ENCODE results near the gene NENF. TPM values are rescaled to one million over a fixed set of nuclear protein-coding genes. Genes with fewer than 3 reads are reported as not detected.

Gene NENF
- total RNA-seq, 2 donors from 2014 or later: 36.9 to 40.7 TPM

DNA sequence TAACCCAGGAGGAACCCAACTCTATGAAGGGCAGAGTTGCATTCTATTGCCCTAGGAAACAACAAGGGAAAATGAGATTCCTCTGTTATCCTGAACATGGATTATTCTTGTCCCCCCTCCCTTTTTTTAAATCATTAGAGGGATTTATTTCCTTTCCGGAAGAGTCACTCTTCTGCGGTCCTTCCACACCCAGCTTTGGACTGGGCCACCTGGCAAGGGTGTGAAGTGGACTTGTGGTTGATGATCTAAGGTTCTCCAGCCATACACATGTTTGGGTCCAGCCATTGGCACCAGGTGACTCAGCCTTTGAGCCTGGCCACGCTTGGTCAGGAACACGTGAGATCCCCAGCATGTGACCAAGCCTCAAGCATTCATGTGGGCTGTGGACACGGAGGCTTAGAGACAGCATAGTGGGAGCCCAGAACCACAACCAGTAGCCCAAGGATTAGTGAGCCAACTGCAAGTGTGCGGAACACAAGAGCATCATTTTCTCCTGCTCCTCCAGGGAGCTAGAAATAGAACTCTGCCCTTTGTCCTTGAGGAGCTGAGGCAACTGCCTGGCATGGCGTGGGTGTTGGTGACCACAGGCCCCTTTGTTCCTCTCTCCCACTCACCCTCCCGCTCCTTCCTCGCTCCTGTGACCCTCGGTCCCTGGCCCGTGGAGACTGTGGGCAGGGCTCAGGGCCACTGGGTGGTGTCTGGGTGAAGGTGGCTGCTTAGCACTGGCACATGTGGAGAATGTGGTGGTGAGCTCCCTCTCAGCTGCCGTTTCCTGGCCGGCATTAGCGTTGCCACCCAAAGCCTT is 50.1 kb downstream of the NENF start:
- no peak overlapping the region for H3K4me3 Mint-ChIP-seq
- ATAC-seq (replicated peaks in 1 of 2): no peak
- peaks cover 8% of the 10 kb centered on the region for H3K27me3 Mint-ChIP-seq (ENCODE audit: low read depth)
- H3K4me1 Mint-ChIP-seq (ENCODE audit: low read depth): peaks cover 5% of the 10 kb centered on the region
- H3K27ac Mint-ChIP-seq: no peak overlapping the region
- no peaks in the 10 kb centered on the region for H3K9me3 Mint-ChIP-seq
- H3K36me3 Mint-ChIP-seq (ENCODE audit: insufficient read depth in 2 of 2): no peaks in the 10 kb centered on the region
- DNase-seq: no peak

DNA sequence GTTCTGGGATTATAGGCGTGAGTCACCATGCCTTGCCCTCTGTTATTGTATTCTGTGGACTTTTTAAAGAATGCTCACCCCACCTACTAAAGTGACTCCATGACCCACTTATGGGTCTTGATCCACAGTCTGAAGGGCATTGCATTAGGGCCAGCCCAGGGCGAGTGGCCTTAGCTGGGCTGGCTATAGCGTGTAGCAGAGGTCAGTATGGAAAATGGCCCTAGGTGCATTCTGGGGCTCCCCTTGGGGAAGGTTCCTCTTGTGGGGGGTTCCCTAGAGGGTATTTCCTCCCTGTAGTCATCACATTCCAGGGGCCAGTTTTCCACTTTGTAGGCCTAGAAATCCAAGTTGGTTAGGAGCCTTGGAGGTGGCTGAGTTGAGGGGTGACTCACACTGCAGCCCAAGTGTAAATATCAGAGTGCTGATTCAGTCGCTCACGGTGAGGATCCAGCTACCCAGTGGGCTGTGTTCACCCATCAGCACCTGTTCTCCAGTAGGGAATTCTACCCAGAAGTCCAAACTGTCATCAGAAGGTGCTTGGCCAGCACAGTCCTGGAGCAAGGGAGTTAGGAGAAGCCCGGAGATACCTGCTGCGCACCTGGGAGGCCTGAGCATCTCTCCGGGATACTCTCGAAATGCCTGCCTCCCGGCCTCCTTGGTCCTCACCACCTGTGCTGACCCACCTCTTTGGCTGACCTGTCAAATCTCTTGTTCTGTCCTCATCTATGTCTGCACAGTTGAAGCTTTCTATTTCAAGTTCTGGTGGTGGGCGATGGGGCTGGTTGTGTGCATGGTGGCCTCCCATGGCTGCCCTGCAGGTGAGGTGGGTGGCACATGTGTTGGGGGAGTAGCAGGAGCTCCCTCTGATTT is 52.2 kb downstream of the NENF start:
- H3K9me3 Mint-ChIP-seq: no peaks in the 10 kb centered on the region
- no peak for ATAC-seq (replicated peaks in 1 of 2)
- no peak for DNase-seq
- H3K4me3 Mint-ChIP-seq: no peak overlapping the region
- H3K27ac Mint-ChIP-seq: no peak overlapping the region
- H3K4me1 Mint-ChIP-seq (ENCODE audit: low read depth): peaks cover 16% of the 10 kb centered on the region
- no peaks in the 10 kb centered on the region for H3K36me3 Mint-ChIP-seq (ENCODE audit: insufficient read depth in 2 of 2)
- no peaks in the 10 kb centered on the region for H3K27me3 Mint-ChIP-seq (ENCODE audit: low read depth)

DNA sequence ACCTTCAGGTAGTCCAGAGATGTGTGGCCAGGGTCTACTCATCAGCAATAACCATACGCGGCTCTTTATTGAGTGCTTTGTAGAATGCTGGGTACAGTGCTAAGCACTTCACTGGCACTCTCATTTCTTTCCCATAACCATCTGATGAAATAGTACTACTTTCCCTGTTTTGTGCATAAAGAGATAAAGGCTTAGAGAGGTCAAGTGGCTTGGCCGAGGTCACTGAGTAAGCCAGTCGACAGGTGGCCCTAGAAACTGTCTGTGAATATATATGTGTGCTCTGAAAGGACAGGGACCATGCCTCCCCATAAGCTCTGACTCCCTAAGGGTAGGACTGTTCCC is 52.8 kb downstream of the NENF start:
- peaks cover 16% of the 10 kb centered on the region for H3K4me1 Mint-ChIP-seq (ENCODE audit: low read depth)
- ATAC-seq (replicated peaks in 1 of 2) (no peak), DNase-seq (no peak)
- H3K9me3 Mint-ChIP-seq: no peaks in the 10 kb centered on the region
- H3K27ac Mint-ChIP-seq: no peak overlapping the region
- no peak overlapping the region for H3K4me3 Mint-ChIP-seq
- no peaks in the 10 kb centered on the region for H3K27me3 Mint-ChIP-seq (ENCODE audit: low read depth)
- no peaks in the 10 kb centered on the region for H3K36me3 Mint-ChIP-seq (ENCODE audit: insufficient read depth in 2 of 2)

DNA sequence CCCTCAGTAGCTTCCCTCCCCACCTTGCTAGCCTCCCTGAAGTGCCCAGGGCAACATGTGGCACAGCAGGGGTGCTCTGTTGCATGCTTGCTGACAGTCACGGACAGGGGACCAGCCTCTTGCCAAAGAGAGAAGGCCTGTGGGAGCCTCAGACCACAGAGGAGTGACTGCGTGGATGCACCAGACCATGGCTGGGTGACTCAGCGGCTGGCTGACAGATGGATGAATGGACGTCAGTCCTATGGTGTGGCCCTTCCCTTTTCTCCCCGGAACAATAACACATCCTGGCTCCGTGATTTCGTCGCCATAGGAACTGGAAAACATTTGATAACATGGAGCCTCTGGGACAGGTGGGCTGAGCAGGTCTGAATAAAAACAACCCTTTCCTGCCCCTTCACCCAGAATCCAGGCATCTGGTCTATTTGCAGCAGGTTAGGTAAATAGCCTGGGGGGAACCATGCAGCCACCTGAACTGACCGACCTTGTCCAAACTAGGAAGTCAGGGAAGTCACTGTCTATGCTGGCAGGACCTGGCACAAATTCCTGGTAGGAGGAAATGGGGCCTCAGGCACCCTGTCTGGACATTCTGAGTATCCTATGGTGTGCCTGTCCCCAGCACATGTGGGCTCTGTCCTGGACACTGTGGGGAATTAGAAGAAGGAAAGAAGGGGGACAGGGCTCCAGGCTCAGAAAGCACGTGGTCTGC is 53.3 kb downstream of the NENF start:
- Mint-ChIP-seq H3K4me3 (no peak overlapping the region), H3K27ac (no peak overlapping the region), H3K27me3 (ENCODE audit: low read depth) (peaks cover under 1% of the 10 kb centered on the region), H3K9me3 (no peaks in the 10 kb centered on the region), H3K36me3 (ENCODE audit: insufficient read depth in 2 of 2) (no peaks in the 10 kb centered on the region), H3K4me1 (ENCODE audit: low read depth) (peaks cover 16% of the 10 kb centered on the region)
- DNase-seq (peak; percentile 25 to 26), ATAC-seq (replicated peaks in 1 of 2) (peak in 1 of 2 donors; percentile 12)

DNA sequence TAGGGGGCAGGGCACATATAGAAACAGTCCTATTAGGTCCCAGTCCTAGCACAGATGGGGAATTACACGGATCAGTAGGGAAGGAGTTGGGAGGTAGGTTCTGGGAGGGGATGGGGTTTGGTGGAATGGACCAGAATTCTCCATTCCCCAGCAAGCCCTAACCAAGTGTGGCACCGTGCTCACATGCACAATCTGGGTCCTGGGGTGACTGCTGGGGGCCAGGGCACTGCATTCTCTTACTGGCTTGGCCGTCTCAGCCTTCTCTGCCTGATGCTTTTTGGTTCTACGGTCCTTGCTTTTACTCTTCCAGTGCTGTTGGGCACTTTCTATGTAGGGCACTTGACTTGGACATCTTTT is 53.9 kb downstream of the NENF start:
- no peak overlapping the region for H3K4me3 Mint-ChIP-seq
- no peak for DNase-seq
- no peak overlapping the region for H3K27ac Mint-ChIP-seq
- no peaks in the 10 kb centered on the region for H3K9me3 Mint-ChIP-seq
- no peaks in the 10 kb centered on the region for H3K36me3 Mint-ChIP-seq (ENCODE audit: insufficient read depth in 2 of 2)
- no peak for ATAC-seq (replicated peaks in 1 of 2)
- H3K27me3 Mint-ChIP-seq (ENCODE audit: low read depth): peaks cover 6% of the 10 kb centered on the region
- peaks cover 16% of the 10 kb centered on the region for H3K4me1 Mint-ChIP-seq (ENCODE audit: low read depth)

DNA sequence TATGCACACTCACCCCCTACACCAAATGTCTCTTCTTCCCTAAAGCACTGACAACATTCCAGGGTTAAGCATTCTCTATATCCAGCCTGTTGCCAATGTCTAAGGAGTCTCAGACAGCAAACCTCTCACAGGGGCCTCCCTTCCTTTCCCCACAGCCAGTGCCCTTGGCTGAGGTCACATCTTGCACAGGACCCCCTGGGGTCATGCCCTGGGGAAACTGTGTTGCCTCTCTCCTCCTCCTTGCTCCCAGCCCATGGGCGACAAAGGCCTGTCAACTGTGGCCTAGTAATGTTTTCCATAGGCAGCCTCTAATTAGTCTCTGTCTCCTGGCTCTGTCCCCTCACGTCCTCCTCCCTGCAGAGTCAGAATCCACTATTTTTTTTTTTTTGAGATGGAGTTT is 54.6 kb downstream of the NENF start:
- H3K36me3 Mint-ChIP-seq (ENCODE audit: insufficient read depth in 2 of 2): no peaks in the 10 kb centered on the region
- ATAC-seq (replicated peaks in 1 of 2) (no peak), DNase-seq (no peak)
- no peak overlapping the region for H3K4me3 Mint-ChIP-seq
- peaks cover 16% of the 10 kb centered on the region for H3K4me1 Mint-ChIP-seq (ENCODE audit: low read depth)
- no peak overlapping the region for H3K27ac Mint-ChIP-seq
- H3K27me3 Mint-ChIP-seq (ENCODE audit: low read depth): peaks cover 12% of the 10 kb centered on the region
- no peaks in the 10 kb centered on the region for H3K9me3 Mint-ChIP-seq

DNA sequence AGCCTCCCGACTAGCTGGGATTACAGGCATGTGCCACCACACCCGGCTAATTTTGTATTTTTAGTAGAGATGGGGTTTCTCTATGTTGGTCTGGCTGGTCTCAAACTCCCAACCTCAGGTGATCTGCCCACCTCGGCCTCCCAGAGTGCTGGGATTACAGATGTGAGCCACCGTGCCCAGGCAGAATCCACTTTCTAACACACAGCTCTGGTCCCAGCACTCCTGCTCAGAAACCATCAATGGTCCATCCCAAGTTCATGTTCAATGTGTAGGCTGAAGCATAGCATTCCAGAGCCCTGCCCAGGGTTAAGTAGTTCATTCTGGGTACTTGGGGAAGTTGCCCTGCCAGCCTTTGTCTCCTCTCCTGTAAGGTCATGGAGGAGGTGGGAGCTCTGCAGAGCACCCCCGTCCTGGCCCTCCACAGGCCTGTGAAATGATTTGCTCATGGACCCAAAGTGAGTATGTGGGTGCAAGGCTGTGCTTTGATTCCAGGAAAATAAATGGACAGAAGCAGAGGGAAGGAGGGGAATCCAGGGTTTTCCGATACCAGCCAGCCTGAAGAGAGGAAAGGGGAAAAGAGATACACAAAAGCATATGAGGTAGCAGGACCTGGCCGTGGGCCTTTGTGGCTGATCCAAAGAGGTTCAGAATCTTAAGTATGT is 55.2 kb downstream of the NENF start:
- peaks cover 16% of the 10 kb centered on the region for H3K4me1 Mint-ChIP-seq (ENCODE audit: low read depth)
- peaks cover 12% of the 10 kb centered on the region for H3K27me3 Mint-ChIP-seq (ENCODE audit: low read depth)
- peak overlapping the region; percentile 75 for H3K27ac Mint-ChIP-seq
- no peaks in the 10 kb centered on the region for H3K9me3 Mint-ChIP-seq
- DNase-seq (no peak), ATAC-seq (replicated peaks in 1 of 2) (peak in 1 of 2 donors; percentile 8)
- no peak overlapping the region for H3K4me3 Mint-ChIP-seq
- no peaks in the 10 kb centered on the region for H3K36me3 Mint-ChIP-seq (ENCODE audit: insufficient read depth in 2 of 2)

DNA sequence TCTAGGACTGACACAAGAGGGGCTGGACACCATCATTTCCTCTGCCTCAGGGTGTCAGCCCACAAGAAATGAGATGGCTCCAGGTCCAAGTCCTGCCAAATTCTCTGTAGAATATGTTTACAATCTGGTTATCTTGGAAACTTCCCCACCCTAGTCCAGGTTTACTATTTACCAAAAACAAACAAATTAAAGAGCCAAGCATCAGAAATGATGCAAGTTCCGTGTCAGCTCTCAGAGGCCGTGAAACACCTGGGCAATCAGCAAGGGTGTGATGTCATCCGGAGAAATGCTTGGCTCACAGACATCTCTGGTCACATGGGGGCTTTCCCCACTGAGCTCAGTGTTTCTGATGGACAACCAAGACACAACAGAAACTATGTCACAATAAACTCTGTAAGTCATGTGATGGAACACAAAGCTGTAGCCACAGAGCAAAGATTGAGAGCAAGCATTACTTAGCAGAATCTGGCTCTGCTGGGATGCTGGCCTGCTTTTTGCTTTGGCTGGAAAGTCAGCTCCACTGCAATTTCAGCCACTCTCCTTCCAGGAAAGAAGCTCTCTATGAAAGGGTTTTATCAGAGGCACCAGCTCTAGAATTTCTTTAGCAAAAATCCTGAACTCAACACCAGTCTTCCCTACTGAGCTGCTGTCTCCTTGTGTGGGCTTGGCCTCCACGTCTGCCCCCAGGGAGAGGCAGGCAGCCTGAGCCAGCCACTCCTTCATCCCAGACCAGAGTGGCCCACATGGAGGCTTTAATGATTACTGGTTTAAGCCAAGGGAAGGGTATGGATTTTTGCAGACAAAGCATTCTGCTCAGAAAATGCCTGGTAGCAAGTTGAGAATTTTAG is 55.9 kb downstream of the NENF start:
- Mint-ChIP-seq H3K4me1 (ENCODE audit: low read depth) (peaks cover 16% of the 10 kb centered on the region), H3K36me3 (ENCODE audit: insufficient read depth in 2 of 2) (no peaks in the 10 kb centered on the region), H3K27ac (peak overlapping the region; percentile 75), H3K9me3 (no peaks in the 10 kb centered on the region), H3K27me3 (ENCODE audit: low read depth) (peaks cover 12% of the 10 kb centered on the region), H3K4me3 (no peak overlapping the region)
- peak; percentile 91 to 94 for ATAC-seq (replicated peaks in 1 of 2)
- peak; percentile 74 to 76 for DNase-seq

DNA sequence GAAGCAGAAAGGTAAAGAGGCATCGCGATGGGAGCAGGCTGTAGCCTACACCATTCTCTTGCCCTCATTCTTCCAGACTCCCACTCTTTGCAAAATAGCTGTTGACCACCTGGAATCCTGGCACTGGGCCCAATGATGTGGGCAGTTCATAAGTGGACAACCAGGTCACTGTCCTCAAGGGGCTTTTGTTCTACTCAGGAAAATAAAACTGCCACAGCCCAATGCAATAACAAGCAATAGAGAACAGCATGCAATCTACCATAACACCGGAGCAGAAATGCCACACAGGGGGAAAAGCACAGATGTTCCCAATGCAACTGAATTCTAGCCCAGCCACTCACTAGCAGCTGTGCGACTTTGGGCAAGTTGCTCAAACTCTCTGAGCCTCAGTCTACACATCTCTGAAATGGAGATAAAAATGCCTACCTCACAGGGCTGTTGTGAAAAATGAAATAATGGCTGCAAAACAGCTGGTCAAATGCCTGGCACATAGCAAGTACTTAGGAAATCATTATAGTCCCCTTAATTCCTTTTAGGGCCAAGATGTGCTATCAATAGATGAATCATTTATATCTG is 56.7 kb downstream of the NENF start:
- ATAC-seq (replicated peaks in 1 of 2): no peak
- peaks cover 12% of the 10 kb centered on the region for H3K27me3 Mint-ChIP-seq (ENCODE audit: low read depth)
- no peak overlapping the region for H3K4me3 Mint-ChIP-seq
- H3K27ac Mint-ChIP-seq: no peak overlapping the region
- H3K36me3 Mint-ChIP-seq (ENCODE audit: insufficient read depth in 2 of 2): no peaks in the 10 kb centered on the region
- H3K9me3 Mint-ChIP-seq: no peaks in the 10 kb centered on the region
- DNase-seq: no peak
- peaks cover 16% of the 10 kb centered on the region for H3K4me1 Mint-ChIP-seq (ENCODE audit: low read depth)

DNA sequence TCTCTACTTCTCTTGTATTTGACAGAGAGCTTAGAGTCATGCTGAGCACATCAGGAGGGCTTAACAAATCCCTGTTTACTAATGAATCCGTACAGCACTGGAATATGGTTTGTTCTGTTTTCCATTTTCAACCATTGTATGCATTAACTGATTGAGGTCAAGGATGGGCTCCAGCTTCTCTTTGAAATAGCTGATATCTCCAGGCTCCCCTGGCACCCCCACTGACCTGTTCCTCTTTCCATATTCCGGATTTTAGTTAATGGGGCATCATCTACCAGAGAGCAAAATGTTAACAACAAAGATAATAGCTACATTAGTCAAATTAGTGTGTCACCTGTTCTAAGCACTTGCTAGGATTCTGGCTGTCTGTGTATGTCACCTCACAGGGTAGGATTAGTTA is 57.6 kb downstream of the NENF start:
- ATAC-seq (replicated peaks in 1 of 2) (no peak), DNase-seq (no peak)
- Mint-ChIP-seq H3K4me1 (ENCODE audit: low read depth) (peaks cover 16% of the 10 kb centered on the region), H3K36me3 (ENCODE audit: insufficient read depth in 2 of 2) (no peaks in the 10 kb centered on the region), H3K4me3 (no peak overlapping the region), H3K27me3 (ENCODE audit: low read depth) (peaks cover 12% of the 10 kb centered on the region), H3K27ac (no peak overlapping the region), H3K9me3 (no peaks in the 10 kb centered on the region)

DNA sequence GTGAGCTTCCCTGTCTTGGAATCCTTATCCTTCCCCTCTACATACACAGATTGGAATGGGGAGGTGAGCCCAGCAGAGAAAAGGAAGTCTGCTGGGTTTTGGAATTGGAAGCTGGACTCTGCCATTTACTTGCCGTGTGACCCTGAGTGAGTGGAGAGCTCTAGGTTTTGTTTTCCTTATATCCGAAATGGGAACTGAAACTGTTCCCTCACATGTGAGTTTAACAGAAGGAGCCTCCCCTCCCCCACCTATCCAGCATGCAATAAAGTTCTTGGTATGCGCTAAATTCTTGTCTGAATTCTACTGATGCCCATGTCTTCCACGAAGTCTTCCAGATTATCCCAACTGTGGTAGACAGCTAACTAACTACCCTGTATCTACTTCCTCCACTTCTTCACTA is 58.7 kb downstream of the NENF start:
- ATAC-seq (replicated peaks in 1 of 2) (no peak), DNase-seq (no peak)
- H3K27me3 Mint-ChIP-seq (ENCODE audit: low read depth): peaks cover 20% of the 10 kb centered on the region
- H3K4me3 Mint-ChIP-seq: no peak overlapping the region
- H3K9me3 Mint-ChIP-seq: no peaks in the 10 kb centered on the region
- H3K4me1 Mint-ChIP-seq (ENCODE audit: low read depth): peaks cover 16% of the 10 kb centered on the region
- H3K36me3 Mint-ChIP-seq (ENCODE audit: insufficient read depth in 2 of 2): no peaks in the 10 kb centered on the region
- no peak overlapping the region for H3K27ac Mint-ChIP-seq

Measured in activated T-cell treated with anti-CD3 and anti-CD28 coated beads, Interleukin-2, amount 50 U/mL, for 72 hours (primary cell).